Measurements from ENCODE around the gene LETMD1. TPM values are rescaled to one million over a fixed set of nuclear protein-coding genes. Genes with fewer than 3 reads are reported as not detected.
"Not testable (repeated sequence)": the region's sequence is repeated elsewhere in the genome, so short reads cannot be mapped to it uniquely, and the experiment has no call there.

LETMD1 gene
- total RNA-seq, 1 experiment from 2014 or later: 27.8 TPM

DNA sequence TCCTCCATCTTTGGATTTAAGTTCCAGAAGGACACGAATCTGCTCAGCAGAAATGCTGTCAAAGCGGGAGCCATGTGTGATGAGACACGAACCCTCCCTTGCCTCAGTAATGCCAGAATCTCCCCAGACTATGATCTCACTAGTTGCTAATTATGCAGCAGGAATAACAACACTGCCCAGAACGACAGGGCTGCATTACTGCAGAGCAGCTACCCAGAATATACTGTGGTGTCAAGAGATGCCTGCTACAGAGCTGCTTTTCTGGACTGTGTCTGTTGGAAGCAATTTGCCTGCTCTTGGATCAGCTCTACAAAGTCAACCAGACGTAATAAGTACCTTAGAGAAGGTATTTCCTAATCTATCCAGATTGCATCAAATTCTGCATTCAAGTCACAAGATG lies 29.8 kb downstream of the LETMD1 start:
- no peak for DNase-seq (ENCODE audit: low read depth)

DNA sequence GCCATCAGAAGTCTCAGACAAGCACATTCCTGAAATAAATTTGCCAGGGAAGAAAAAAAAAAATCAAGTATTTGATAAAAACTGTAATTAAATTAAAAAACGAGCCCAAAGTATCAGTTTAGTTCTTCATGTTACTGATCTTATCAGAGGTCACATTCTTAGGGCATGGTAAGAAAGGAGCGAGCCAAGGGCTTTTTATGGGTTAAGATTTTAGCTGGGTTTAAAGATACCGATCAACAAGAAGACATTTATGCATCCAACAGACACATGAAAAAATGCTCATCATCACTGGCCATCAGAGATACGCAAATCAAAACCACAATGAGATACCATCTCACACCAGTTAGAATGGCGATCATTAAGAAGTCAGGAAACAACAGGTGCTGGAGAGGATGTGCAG lies 30.2 kb downstream of the LETMD1 start:
- not testable (repeated sequence) for DNase-seq (ENCODE audit: low read depth)

DNA sequence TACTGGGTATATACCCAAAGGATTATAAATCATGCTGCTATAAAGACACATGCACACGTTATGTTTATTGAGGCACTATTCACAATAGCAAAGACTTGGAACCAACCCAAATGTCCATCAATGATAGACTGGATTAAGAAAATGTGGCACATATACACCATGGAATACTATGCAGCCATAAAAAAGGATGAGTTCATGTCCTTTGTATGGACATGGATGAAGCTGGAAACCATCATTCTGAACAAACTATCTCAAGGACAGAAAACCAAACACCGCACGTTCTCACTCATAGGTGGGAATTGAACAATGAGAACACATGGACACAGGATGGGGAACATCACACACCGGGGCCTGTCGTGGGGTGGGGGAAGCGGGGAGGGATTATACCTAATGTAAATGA lies 30.7 kb downstream of the LETMD1 start:
- not testable (repeated sequence) for DNase-seq (ENCODE audit: low read depth)

DNA sequence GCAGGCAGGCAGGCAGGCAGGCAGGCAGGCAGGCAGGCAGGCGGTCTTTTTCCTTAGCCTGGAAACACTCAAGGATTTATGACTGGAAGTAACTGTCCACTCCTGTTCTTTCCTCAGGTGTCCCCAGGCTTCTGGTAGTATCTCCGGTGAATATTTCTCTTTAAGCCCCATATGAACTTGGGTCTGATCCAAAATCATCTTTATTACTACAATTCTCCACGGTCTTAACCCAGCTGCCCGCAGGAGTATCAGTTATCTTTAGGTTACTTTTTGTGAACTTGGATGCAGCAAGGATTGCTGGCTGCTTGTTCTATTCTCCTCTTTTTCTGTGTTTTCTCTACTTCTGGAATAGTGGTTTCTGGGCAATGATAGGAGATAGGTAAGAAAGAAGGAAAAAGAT lies 32.0 kb downstream of the LETMD1 start:
- DNase-seq (ENCODE audit: low read depth): no peak

DNA sequence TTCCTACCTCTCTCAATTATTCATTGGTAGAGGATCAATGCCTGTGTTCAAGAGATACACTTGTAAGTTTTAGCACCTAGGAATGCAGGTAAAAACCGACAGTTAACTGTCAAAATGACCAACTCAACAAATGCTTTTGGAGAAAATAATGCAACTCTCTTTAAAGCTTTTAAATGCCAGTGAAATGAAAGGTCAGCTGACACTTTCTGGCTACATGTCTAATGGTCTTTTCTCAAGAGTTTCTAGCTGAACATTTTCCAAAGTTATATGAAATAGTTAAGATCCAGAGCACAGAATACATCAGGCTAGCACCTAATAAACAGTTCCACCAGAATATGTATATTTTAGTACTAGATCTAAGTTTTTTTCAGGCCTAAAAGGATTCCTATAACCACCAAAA lies 33.3 kb downstream of the LETMD1 start:
- DNase-seq (ENCODE audit: low read depth): no peak

DNA sequence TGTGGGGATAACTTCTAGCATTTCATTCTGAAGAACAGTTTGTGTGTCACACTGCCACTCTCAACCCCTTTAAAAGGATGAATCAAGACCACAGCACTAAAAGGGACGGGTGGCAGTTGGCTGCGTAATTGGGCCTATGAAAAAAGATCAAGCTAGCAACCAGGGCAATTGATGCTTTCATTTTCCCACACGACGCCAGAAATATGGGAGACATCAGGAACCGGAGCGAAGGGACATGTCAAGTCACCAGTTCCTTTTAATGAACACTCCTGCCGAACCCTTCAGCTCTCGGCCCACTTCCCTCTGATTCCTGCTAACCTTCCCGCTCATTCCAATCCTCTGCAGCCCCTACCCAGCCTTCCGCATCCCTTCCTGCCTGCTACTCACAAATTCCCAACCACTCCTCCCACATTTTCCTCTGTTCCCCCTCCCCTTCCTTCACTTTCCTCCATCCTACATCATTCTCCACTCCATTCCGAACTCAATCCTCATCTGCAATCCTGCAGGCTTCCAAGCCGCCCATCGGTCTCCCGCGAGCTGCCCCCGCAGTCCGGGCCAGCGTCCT lies 34.5 kb downstream of the LETMD1 start:
- peak; percentile 55 for DNase-seq (ENCODE audit: low read depth)

DNA sequence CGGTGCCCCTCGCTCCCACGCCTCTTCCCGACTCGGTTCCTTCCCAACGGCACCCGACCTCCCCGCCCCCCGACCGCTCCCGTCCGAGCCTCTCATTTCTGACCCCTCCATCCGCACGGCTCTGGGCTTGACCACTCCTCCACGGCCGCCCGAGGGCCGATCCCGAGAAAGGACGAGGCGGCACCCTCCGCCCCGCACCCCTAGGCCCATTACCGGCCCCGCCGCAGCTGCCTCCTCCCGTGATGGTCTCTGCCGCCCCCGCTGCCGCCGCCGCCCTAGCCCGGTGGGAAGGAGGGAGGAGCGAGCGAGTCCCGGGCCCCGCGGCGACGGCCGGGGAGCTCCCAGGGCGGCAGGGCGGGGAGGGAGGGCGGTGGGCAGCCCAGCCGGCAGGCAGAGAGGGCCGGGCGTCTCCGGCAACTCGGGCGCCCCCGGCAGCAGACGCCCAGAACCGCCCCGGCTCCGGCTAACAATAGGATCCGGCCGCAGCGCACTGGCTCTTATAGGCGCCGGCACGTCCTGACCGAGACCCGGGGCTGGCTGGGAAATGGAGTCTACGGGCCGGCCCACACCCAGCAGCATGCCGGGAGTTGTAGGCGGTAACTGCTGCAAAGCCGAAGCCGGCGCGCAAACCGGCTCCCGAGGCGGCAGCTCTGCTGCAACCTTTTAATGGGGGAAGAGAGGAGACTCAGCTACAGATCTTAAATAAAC lies 35.2 kb downstream of the LETMD1 start, which contains the start of gene CSRNP2:
TSS of gene CSRNP2 (minus strand) at position 471 of the 708 bp plus-strand sequence. CDS start 7,035 bp downstream, outside the sequence.
- DNase-seq (ENCODE audit: low read depth): peak; percentile 97

DNA sequence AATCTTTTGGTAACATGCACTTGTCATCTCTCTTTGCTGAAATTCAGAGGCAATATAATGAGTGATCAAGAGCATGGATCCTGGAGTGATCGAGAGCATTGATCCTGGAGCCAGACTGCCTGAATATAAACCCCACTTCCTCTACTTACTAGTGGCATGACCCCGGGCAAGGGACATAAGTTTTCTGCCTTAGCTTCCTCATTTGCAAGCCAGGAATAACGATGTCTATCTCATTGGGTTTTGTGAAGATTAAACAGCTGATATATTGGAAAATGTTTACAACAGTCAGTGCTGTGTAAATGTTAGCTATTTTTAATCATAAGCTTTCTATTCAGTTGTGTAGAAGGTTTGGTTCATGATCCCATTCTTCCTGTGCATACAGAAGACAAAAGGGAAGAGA lies 37.6 kb downstream of the LETMD1 start:
- no peak for DNase-seq (ENCODE audit: low read depth)

DNA sequence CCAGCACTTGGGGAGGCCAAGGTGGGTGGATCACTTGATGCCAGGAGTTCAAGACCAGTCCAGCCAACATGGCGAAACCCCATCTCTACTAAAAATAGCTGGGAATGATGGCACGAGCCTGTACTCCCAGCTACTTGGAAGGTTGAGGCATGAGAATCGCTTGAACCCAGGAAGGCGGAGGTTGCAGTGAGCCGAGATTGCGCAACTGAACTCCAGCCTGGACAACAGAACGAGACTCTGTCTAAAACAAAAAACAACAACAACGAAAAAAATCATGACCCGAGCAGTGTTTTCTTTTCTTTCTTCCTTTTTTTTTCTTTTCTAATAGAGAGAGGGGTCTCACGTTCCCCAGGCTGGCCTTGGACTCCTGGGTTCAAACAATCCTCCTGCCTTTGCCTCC lies 38.8 kb downstream of the LETMD1 start:
- DNase-seq (ENCODE audit: low read depth): no peak

DNA sequence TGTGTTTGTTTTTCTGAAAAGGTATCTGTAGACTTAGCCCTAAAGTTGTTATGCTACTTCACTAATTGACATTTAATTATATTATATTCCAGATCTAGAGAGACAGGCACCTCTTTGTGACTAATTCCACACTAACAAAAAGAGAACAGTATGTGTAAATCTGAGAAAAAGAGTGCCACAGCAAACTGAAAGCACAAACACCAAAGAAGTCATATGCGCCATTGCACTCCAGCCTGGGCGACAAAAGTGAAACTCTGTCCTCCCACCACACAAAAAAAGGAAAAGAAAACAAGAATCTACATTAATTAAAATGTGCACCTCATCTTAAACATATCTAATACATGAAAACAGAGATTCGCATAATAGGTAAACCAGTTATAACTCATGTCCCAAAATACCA lies 39.7 kb downstream of the LETMD1 start:
- no peak for DNase-seq (ENCODE audit: low read depth)

DNA sequence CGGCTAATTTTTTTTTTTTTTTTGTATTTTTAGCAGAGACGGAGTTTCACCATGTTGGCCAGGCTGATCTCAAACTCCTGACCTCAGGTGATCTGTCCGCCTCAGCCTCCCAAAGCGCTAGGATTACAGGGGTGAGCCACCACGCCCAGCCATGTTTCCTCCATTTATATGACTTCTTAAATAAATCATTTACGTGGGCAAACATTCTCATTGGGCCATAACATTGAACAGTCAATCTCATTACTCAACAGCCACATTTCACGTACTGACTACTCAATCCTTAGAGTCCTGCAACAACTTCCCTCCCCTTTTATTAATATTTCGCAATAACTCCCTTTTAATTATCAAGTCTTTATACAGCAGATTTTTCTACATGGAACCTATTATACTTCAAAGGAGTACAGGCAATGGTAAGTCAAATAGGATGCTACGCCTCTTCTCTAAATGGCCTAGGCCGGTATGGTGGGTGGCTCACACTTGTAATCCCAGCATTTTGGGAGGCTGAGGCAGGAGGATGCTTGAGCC lies 42.6 kb downstream of the LETMD1 start:
- DNase-seq (ENCODE audit: low read depth): no peak

DNA sequence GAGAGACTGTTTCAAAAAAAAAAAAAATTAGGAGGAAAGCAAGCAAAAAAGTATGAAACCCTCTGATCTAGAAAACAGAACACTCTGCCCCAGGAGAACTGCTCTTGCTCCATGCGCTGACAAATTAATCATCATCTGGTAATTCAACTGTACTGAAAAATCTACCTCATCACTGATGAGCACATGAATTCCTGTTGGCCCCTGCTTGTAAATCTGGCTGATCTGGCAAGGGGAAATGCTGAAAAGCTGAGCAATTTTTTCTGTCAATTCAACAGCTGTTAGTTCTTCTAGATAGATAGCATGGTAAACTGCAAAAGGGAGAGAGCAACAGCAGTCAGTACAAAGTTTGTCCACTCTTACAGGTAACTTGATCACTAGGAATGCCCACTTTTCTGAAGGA lies 50.5 kb downstream of the LETMD1 start:
- DNase-seq (ENCODE audit: low read depth): no peak

DNA sequence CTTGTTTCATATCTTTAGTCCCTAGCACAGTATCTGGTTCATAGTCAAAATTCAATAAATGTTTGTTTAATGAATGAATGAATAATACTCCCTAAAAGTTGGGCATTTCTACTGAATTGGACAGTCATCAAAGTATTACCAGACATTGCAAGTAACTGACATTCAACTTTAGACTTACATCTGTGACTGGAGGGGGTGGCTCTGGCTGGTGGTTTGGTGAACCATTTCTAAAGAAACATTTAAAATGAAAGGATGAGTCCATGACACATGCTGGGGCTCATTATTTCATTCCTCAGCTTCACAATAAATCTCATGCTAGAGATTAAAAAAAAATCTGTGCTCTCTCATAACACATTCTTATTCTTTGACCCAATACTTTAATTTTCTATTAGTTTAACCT lies 55.9 kb downstream of the LETMD1 start:
- no peak for DNase-seq (ENCODE audit: low read depth)

DNA sequence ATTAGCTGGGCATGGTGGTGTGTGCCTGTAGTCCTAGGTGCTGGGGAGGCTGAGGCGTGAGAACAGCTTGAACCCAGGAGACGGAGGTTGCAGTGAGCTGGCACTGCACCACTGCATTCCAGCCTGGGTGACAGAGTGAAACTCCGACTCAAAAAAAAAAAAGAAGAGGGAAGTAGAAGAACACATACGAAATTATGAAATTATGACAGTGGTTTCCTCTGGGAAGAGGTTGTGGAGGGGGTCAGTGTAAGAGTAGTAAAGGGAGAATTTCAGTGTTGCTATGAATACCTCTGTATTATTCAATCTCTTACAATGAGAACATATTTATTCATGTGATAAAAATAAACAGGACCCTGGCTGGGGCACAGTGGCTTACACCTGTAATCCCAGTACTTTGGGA lies 60.0 kb downstream of the LETMD1 start:
- DNase-seq (ENCODE audit: low read depth): no peak

Other genes with a start within 250 kb of the LETMD1 start
- gene TMPRSS12, start 205.4 kb upstream of the LETMD1 start, total RNA-seq (2014; rRNA removed; shearing (Covaris generic)): not detected in 2 replicates
- gene HIGD1C, start 95.8 kb upstream of the LETMD1 start, total RNA-seq (2014; rRNA removed; shearing (Covaris generic)): not detected in 2 replicates
- 49.6 and 54.3 TPM in 2 replicates for gene SLC11A2, start 21.9 kb upstream of the LETMD1 start, total RNA-seq (2014; rRNA removed; shearing (Covaris generic))
- gene CSRNP2, start 35.3 kb downstream of the LETMD1 start, total RNA-seq (2014; rRNA removed; shearing (Covaris generic)): 16.9 and 22.3 TPM in 2 replicates
- gene TFCP2, start 124.8 kb downstream of the LETMD1 start, total RNA-seq (2014; rRNA removed; shearing (Covaris generic)): 4.9 and 9.5 TPM in 2 replicates
- 0.71 and 4.2 TPM in 2 replicates for gene POU6F1, start 169.7 kb downstream of the LETMD1 start, total RNA-seq (2014; rRNA removed; shearing (Covaris generic))
- 226 and 263 TPM in 2 replicates for gene DAZAP2, start 190.5 kb downstream of the LETMD1 start, total RNA-seq (2014; rRNA removed; shearing (Covaris generic))
- 10.4 and 26.9 TPM in 2 replicates for gene SMAGP, start 222.1 kb downstream of the LETMD1 start, total RNA-seq (2014; rRNA removed; shearing (Covaris generic))

Data from Daoy (cell line).